Upper lobe of left lung (tissue), 4 donors: Measurements from ENCODE around the gene BMAL1.

ENCODE experiments used
- CTCF ChIP-seq, 6 experiments: fragments of 450-650 bp in 4 of 6; fragments of 200-600 bp in 2 of 6; sonication (generic) in 2 of 6; IDR thresholded peaks; one replicate each; pipeline ENCODE4 v1.5.1; 2016 to 2019; ENCODE audit warnings: antibody characterized with exemption in 6 of 6
- EP300 ChIP-seq, 4 donors: sonication (generic); formaldehyde crosslinking; IDR thresholded peaks; one replicate each; pipeline ENCODE4 v1.5.1; 2017; ENCODE audit warnings: antibody characterized with exemption in 4 of 4, control low read depth in 2 of 4
- POLR2A ChIP-seq, 4 donors: fragments of 450-650 bp; IDR thresholded peaks; one replicate each; pipeline ENCODE4 v1.5.1; 2016 to 2017; ENCODE audit warnings: antibody characterized with exemption in 4 of 4, mild to moderate bottlenecking in 2 of 4
- POLR2AphosphoS5 ChIP-seq, 2 donors: sonication (generic); formaldehyde crosslinking; IDR thresholded peaks; one replicate each; pipeline ENCODE4 v1.5.1; 2017; ENCODE audit warnings: antibody characterized with exemption in 2 of 2

- TF ChIP-seq CTCF (IDR thresholded peaks at IDR 0.05) (no peak), EP300 (IDR thresholded peaks at IDR 0.05) (no peak), POLR2AphosphoS5 (IDR thresholded peaks at IDR 0.05) (no peak), POLR2A (IDR thresholded peaks at IDR 0.05) (no peak)
Observed at GRCh38 chr11:13421561-13421960, 144.0 kb downstream of the BMAL1 start.
